NCI-H2029 treated with DMSO at 0.1 percent for 48 hours (cell line): ENCODE measurements around the gene TNS2.
"Not testable (repeated sequence)": the region's sequence is repeated elsewhere in the genome, so short reads cannot be mapped to it uniquely, and the experiment has no call there.

Experiments
- DNase-seq: peaks from one replicate; lab custom pipeline; 2025; lab: John Stamatoyannopoulos, UW

Gene TNS2

DNA sequence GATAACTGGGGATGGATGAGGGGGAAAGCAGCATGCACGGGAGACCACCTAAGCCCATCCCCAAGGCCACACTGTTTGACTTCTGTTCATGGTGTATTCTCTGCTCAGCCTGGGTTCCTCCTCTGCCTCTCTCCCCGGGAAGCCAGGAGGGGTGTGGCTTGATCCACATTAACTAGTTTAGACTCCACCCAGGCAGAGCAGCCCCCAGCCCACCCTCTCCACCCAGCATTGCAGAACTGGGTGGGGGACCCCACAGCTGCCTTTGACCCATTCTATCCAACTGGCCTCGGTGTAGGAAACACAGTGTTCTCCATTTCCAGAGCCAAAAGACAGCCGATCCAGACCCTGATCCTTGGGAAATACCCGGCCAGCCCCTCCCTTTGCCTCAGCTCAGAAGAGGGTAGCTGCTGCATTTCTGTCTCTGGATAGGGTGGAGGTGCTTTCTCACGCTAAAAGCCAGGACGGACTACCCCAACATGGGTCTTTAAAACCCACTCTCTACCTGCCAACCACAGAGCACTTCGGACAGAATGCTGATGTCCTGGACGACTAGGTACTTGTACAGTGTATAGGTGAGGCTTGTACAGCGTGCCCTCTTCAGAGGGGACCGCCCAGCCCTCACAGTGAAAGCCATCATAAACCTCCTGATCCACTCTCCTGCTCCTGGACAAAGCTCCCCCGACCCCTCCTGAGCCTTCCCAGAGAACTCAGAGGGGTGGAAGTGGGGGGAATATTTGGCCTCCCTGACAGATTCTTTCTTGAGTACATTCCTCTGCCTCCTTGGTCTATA is 20.0 kb downstream of the TNS2 start:
- DNase-seq: no peak

DNA sequence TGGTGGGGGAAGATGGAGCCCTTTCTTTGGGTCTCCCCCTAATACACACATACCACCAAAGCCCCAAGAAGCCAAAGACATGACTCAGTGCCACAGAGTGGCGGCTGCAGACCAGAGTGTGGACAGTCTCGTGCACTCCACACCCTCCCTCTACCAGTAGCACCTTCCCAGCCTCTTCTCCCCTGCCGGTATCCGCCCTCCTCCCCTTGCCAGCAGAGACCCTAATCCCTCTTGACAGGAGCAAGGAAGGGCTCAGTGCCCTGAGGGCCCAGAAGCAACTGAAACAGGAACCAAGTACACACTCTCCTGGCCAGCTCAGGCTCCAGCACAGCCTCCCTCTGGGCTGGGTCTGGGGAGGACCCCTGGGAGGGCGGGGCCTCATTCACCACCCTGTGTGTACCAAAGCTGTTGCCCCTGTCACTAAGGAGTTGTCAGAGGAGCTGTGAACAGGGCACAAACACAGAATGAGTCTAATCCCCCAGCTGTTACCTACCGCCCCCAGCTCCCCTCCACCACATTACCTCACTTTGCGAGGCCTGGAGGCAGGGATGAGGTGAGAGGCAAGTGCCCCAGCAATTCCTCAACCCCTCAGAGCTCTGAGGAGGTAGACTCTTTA is 21.1 kb downstream of the TNS2 start:
- DNase-seq: no peak

DNA sequence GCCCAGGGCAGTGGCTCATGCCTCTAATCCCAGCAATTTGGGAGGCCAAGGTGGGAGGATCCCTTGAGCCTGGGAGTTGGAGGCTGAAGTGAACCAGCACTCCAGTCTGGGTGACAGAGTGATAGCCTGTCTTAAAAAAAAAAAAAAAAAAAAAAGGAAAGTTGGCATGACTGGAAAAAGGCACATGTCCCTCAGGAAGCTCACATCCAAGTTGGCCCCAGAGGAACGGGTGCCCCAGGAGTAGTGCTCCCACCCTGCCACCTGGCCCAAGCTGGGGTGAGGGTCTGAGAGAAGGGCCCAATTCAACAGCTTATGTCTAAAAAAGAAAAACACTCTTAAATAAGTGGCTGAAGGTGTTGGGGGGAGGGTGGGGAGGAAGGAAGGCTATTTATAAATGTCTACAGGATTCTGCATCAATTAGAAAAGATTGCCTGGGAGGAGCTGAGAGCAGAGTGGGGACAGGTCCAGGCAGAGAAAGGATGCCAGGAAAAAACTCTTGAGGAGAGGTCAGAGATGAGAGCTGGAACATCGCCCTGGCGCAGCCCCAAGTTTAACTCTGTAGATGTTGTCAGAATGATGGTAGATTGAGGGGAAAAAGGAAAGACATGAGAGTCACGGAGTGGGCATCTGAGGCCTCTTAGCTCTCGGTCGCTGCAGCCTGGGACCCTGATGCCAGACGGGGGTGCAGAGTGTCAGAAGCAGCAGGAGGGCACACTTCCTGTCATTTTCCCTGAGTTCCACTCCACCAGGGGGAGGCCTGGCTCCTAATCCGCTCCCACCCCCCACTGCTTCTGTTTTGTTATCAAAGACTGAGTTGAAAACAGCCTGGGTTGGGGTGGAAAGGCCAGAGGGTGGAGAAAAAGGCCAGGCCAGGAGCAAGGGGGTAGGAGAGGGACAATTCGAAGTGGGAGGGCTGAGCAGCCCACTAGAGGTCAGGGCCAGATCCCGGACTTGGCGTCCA is 22.0 kb downstream of the TNS2 start:
- no peak for DNase-seq

DNA sequence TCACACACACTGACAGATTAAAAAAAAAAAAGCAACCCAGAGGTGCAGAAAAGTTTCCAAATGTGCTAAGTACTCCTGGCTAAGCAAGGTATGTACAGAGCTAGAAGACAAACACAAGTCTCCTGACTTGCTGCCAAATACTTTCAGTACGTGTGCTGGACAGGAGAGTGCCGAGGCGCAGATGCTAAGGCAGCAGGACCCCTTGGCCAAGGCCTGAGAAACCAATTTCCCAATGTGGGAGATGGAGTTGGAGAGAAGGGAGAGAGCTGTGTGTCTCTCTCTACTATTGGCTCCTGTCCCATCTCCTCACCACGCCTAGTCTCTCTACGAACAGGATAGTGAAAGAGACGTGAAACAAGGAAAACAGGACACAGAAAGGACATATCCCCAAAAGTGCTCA is 24.0 kb downstream of the TNS2 start:
- no peak for DNase-seq

DNA sequence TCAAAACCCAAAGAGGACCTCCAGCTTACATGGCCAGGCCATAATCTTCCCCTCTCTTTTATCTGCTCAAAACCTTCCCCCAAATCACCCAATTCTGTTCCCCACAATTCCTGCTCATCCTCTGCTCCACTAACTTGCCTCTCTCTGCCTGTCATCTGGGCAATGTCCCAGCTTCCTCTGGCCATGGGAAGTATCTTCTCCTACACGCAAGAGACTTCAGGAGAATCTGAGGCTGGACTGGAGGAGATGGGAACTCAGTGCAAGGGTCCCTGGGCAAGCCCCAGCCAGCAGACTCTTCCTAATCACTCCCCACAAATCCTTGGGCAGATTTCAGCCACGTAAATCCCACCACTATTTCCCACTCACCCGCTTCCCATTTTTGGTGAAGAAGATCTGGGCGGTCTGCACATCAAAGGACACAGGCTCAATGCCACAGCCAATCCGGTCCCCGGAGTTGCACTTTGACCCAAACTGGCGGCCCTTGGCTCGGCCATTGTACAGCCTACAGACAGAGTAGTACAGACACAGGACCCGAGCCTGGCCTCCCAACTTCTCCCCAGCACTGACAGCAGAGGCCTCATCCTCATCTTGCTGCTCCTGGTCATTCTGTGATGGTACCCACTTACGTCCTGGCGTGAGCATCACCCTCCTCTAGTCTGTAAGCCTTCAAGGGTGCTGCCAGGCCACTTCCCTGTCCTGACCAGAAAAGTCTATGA is 24.6 kb downstream of the TNS2 start:
- DNase-seq: no peak

DNA sequence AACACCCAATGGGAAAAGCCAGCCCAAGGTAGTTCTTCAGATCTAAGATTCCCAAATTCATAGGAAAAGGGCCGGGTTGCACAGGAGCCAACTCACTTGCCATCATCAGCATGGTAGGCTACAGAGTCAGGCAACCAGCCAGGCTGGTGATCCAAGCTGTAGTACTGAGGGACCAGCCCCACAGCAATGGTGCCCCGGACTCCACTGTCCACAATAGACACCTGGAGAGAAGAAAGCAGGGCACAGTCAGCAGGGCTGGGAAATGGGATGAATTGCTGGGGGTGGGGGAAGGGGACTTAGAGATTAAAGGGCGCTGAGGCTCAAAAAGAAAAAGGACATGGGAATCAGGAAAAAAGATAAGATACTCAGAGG is 25.1 kb downstream of the TNS2 start:
- DNase-seq: no peak

DNA sequence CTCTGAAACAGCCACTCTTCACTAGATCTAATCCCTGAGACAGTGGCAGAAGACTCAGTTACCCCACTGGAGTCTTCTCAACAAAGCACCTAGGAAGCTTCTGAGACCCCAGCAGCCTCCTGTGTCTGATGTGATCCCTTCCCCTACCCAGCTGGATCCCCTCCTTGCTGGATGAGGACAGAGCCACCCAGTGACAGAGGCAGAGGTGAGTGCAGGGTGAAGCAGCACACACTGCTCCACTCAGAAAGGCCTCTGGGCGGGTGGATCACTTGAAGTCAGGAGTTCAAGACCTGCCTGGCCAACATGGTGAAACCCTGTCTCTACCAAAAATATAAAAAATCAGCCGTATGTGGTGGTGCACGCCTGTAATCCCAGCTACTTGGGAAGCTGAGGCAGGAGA is 26.6 kb downstream of the TNS2 start:
- DNase-seq: no peak

DNA sequence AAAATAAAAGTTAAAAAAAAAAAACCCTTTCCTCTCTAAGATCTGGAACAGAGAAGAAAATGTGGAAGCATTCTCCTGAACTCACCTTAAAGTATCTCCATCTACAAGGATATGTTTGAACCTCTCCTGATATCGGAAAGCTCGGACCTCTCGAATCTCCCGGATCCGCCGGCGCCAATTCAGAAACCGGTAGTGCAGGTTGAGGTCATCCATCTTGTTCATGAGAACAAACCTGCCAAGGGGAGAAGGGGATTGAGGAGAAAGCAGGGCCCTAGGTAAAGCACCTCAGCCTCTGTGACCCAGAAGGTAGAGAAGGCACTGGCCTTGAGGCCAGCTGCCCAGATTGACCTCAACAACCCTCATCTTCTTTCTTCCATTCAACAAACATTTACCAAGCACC is 27.2 kb downstream of the TNS2 start:
- no peak for DNase-seq

DNA sequence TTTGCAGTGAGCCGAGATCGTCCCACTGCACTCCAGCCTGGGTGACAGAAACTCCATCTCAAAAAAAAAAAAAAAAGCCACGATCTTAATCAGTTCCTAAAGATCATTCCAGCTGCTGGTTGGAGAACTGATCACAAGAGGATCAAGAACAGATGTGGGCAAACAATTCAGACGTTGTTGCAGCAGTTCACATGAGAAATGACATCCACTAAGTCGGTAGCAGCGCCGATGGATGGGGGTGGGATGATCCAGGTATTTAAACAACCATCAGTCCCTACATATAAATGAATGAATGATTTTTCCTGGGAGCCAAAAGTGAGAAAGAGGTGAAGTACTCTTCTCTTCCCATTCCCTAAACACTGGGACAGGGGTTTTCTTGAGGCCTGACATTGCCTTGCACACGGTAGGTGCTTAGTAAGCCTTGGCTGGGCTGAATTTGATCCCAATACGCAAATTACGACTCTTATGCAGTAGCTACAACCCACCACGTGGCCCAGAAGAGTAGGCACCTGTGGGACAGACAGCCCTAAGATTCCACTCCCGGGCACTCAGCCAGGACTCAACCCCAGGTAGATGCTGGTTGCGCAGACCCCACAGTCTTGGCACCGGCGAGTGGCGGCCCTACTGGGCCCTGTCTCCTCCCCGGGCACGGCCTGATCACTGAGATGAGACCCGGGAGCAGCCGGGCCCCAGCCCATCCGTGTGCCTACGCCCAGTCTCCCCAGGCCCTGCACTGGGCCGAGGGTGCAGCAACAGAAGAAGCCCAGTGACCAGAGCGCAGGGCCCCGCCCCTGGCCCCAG is 28.8 kb downstream of the TNS2 start:
- no peak for DNase-seq

DNA sequence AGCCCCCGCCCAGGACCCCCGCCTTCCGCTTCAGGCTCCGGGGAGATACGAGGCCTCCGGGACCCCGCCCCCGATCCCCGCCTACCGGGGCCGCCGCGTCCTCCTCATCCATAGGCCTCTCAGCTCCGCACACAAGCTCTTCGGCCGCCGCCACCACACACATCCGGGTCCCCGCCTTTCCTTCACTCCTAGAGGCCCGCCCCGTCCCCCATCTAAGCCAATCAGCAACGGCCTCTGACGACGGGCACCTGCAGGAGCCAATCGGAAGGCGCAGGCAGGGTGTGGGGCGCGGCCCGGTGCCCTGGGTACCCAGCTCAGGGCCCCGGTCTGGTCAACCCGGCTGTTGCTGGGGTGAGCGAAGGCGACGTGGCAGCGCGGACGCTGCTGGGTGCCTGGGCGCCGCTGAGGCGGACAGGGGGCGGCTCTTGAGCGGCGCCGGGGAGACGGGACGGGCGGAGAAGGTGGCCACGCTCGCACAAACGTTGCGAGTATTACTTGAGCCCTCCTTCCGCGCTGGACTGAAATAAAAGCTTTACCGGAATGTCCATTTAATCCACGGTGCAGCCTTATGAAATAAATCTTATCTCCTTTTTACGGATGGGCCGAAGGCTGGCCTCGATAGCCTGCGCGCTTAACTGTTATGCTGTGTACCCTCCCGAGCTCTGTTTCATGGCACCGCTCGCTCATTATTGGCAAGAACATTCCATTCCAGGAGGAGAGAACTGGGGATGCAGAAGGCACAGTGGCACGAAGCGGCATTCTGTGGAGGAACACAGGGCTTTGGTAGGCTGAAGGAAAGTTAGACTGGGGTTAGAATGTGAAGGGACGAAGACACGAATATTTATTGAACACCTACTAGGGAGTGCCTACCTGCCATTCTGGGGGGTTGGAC is 29.6 kb downstream of the TNS2 start, which contains the start of gene SPRYD3:
Gene SPRYD3, minus strand, starts transcription at position 165 of the 892 bp plus-strand sequence. Its CDS starts 57 bp downstream, at position 108.
- peak; percentile 84 for DNase-seq

DNA sequence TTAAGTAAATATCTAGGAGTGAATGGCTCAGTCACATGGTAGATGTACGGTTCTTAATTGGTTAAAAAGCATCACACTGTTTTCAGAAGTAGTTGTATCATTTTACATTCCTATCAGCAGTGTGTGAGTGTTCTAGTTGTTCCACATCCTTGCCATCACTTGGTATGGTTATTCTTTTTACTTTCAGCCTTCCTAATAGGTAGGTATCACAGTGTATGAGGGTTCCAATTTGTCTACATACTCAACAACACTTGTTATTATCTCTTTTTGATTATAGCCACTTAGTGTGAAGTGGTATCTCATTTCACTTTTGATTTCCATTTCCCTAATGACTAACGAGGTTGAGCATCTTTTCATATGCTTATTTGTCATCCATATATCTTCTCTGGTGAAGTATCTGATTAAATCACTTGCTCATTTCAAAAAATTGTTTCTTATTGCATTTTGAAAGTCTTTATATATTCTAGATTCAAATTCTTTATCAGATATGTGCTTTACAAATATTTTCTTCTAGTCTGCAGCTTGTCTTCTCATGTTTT is 32.8 kb downstream of the TNS2 start:
- no peak for DNase-seq

DNA sequence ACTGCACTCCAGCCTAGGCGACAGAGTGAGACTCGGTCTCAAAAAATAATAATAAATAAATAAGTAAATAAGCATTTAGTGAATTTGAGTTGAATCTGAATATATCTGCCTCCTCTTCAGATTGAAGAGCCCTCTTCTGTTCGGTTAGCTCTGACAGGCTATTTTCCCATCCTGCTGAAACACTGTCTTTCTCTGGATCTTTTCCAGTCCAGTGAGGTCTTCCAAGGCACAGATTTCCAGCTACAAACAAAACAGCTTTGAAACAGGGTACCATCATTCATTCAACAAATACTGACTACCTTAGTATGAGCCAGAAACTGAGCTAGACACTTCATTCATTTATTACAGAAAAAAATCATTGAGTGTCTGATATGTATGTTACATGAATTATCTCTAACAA is 36.5 kb downstream of the TNS2 start:
- no peak for DNase-seq

DNA sequence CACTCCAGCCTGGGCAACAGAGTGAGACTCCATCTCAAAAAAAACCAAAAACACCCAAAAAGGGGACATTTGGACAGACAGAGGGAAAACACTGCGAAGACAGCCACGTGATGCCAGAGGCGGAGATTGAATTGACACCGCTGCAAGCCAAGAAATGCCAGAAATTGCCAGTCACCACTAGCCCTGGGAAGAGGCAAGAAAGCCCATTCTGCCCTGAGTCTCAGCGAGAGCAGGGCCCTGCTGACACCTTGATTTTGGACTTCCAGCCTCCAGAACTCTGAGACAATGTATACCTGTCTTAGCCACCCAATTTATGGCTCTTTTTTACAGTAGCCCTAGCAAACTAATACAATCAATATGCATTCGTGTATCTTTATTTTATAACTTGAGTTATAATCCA is 40.2 kb downstream of the TNS2 start:
- no peak for DNase-seq

DNA sequence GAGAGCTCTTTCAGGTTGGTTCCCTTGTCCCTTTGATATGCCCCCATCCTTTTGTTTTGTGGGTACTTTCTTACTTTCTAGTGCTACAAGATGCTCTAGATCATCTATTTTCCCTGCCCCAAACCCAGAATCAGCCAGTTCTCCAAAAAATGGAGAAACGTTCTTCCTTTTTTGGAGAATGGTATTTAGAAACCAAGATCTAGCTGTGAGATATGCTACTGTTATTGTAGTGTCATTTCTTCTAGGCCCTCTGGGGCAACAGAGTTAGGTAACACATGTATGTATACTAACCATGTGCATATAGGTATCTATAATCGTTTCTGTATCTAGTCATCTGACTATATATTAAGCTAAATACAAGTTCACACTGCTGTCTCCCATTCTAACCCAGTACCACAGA is 40.7 kb downstream of the TNS2 start:
- no peak for DNase-seq

DNA sequence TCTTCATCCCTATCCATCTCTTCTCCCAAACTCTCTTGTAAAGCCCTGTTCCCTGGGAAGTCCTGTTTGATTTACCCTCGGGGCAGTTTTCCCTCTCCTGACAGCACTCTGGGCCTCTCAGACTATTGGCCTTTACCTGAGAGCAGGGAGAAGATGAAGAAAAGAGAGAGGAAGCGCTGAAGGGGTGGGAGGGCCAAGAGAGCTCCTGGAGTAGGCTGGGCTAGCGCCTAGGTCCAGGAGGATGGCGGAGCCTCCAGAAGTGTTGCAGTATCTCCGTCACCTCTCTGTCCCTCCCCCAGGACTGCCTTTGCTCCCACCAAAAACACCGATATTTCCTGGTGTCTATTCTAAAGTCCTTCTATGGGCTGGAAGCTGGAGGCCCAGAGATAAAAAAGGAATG is 41.9 kb downstream of the TNS2 start:
- no peak for DNase-seq

DNA sequence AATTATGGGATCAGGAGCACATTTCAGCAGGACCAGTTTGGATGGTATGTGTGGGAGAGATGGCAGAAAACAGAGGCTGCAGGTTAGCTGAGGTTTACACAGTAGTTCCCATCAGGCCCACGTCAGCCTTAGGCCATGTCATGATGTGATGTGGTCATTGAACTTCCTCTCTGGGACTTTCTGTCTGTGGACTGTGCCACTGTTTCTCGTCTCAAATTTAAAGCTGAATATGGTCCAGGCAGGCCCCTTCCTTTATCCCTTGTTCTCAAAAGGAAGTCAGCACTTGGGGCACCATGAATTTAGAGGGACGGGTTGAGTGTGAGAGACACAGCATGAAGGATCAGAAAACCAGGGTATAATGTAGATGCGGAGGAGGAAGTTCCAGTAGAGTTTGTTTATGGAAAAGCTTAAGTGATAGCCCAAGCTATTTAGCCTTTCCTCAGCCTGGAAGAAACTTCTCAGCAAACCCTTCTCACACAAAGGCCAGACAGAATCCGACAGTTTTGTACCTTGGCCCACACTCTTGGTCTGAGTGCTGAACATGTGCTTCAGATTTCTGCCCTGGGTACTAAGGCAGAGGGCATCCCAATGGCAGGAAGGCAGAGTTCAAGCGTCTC is 44.0 kb downstream of the TNS2 start:
- DNase-seq: no peak

DNA sequence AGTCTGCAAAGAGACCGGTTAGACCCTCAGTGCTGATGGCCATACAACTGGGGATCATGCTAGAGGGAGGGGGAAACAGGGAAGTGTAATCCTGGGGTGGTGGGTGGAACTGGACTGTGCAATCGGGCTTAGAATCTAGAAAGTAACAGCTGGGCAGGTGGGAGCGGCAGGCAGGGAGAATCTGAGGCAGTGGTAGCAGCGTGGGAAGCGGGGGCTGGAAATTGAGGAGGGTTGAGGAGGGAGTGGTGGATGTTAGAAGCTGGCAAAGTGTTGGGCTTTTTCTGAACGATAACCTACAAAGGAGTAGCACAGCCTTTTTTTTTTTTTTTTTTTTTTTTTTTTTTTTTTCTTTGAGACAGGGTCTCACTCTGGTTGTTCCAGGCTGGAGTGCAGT is 44.5 kb downstream of the TNS2 start:
- no peak for DNase-seq

DNA sequence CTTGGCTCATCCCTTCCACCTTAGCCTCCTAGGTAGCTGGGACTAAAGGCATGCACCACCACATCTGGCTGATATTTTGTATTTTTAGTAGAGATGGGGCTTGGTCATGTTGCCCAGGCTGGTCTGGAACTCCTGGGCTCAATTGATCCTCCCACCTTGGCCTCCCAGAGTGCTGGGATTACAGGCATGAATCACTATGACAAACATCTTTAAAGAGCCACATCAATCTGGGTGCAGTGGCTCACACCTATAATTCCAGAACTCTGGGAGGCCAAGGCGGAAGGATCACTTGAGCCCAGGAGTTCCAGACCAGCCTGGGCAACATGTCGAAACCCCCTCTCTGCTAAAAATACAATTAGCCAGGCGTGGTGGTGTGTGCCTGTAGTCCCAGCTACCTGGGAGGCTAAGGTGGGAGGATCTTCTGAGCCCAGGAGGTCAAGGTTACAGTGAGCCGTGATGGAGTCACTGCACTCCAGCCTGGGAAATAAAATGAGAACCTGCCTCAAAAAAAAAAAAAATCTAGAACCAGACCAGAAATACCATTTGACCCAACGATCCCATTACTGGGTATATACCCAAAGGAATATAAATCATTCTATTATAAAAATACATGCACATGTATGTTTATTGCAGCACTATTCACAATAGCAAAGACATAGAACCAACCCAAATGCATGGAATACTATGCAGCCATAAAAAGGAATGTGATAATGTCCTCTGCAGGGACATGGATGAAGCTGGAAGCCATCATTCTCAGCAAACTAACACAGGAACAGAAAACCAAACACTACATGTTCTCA is 45.1 kb downstream of the TNS2 start:
- DNase-seq: not testable (repeated sequence)

DNA sequence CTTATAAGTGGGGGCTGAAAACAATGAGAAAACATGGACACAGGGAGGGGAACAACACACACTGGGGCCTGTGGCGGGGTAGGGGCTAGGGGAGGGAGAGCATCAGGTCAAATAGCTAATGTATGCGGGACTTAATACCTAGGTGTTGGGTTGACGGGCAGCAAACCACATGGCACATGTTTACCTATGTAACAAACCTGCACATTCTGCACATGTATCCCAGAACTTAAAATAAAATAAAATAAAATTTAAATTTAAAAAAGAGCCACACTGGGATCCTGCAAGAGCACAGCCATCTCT is 45.7 kb downstream of the TNS2 start:
- DNase-seq: not testable (repeated sequence)
